ENCODE measurements around the gene SSBP3. TPM values are rescaled to one million over a fixed set of nuclear protein-coding genes. Genes with fewer than 3 reads are reported as not detected.

Gene SSBP3
- total RNA-seq, 2 donors from 2014 or later = 7.9 to 23.1 TPM

DNA sequence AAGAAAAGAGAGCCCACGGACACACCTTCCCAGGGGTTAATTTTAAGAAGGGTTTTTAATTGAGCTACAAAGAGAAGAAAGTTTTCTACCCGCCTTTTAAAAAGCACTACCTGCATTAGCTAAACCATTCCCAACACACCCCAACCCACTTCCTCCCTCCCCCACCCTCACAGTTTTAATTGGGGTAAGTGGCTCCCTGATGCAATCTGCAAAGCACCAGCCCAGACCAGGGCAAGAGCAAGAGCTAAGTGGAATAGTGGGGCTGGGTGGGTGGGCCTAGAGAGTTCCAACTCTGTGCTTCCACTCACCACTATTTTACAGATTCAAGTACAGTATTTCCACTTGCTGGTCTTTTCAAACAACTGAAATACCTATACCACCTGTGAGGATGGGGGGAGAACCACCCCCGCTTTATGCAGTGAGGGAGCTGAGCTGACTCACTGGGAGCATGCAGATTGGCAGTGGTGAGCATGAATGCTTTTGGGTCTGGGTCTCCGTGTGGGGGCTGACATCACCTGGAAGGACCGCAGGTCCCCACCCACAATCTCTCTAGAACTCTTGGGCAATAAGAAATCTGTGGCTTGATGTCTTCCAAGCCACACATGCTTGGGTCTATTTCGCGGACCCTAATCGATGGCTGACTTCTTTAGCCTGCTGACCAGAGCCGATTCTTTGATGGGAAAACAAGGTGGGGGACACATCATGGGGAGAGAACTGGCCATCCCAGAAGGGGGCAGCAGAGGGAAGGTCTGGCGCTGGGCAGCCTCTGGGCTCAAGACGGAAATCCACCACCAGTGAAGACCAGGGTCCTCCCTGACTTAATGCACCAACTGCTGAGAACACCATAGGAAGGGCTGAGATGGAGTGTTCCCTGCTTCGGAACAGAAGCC lies 95.5 kb downstream of the SSBP3 start:
- peak; percentile 50 to 66 (median 58) for DNase-seq
- H3K27ac ChIP-seq = no peak overlapping the region
- 49 to 59% methylated on average over 8 to 12 of the region's 12 CpGs for WGBS, 2 donors

DNA sequence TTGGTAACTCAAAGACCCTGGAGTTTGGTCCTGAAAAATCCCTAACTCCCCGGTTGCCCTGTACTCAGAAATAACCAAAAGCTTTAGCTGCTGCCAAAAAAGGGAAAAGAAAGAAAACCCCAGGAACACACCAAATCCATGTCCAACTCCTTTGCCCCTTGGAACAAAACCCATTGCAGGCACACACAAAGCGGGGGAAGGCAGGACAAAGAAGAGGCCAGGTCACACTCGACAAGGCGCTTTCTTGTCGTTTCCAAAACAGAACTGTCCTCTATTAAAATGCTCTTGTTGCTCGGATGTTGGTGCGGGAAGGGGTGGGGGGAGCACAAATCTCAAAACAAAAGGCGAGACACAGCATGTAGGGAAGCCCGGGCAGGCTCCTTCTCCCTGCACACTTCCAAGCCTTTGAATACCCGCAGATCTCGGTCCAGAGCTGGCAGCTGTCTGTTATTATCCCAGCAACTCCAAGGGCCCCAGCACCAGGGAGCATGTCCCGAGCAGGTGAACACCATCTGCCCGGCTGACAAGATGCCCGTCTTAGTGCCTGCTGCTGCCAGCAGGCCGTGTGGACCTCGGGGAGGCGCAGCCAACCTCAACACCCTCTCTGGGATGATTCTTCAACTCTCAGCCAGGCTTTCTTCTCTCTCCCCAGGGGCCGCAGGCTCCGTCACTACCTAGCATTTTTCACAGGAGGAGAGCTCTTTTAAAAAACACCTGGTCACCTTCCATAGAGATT lies 96.4 kb downstream of the SSBP3 start:
- Histone ChIP-seq H3K4me3 (no peak overlapping the region), H3K27me3 (no peaks in the 10 kb centered on the region), H3K9me3 (no peaks in the 10 kb centered on the region), H3K4me1 (peaks cover 10% of the 10 kb centered on the region), H3K36me3 (replicated peaks in 1 of 2; ENCODE audit: insufficient read depth in 1 of 2, low read depth in 2 of 2) (no peaks in the 10 kb centered on the region), H3K27ac (no peak overlapping the region)
- intact Hi-C loops (cut with DNase I) = loop anchor here (10.0 kb wide), 1 partner anchor 185 kb away; no protein-coding TSS in a partner anchor
- DNase-seq = no peak
- WGBS, 2 donors = 79 to 87% methylated on average over 13 to 19 of the region's 19 CpGs
- TF ChIP-seq, protein P1, sequence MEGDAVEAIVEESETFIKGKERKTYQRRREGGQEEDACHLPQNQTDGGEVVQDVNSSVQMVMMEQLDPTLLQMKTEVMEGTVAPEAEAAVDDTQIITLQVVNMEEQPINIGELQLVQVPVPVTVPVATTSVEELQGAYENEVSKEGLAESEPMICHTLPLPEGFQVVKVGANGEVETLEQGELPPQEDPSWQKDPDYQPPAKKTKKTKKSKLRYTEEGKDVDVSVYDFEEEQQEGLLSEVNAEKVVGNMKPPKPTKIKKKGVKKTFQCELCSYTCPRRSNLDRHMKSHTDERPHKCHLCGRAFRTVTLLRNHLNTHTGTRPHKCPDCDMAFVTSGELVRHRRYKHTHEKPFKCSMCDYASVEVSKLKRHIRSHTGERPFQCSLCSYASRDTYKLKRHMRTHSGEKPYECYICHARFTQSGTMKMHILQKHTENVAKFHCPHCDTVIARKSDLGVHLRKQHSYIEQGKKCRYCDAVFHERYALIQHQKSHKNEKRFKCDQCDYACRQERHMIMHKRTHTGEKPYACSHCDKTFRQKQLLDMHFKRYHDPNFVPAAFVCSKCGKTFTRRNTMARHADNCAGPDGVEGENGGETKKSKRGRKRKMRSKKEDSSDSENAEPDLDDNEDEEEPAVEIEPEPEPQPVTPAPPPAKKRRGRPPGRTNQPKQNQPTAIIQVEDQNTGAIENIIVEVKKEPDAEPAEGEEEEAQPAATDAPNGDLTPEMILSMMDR (IDR thresholded peaks at IDR 0.05) = no peak
- TF ChIP-seq POLR2A (IDR thresholded peaks at IDR 0.05) = no peak
- no peak for ATAC-seq

More for the DNA sequence above, 95.5 kb downstream of the SSBP3 start:
- TF ChIP-seq, protein P1 (IDR thresholded peaks at IDR 0.05) = peak; percentile 14 to 68 (median 48)
- no peak for TF ChIP-seq POLR2A (IDR thresholded peaks at IDR 0.05)
- ATAC-seq = peak; percentile 67
- intact Hi-C loops (cut with DNase I) = no loop called here
- H3K36me3 ChIP-seq (replicated peaks in 1 of 2; ENCODE audit: insufficient read depth in 1 of 2, low read depth in 2 of 2) = no peaks in the 10 kb centered on the region
- no peaks in the 10 kb centered on the region for H3K9me3 ChIP-seq
- H3K27me3 ChIP-seq = no peaks in the 10 kb centered on the region
- H3K4me3 ChIP-seq = no peak overlapping the region
- H3K4me1 ChIP-seq = peaks cover 14% of the 10 kb centered on the region

DNA sequence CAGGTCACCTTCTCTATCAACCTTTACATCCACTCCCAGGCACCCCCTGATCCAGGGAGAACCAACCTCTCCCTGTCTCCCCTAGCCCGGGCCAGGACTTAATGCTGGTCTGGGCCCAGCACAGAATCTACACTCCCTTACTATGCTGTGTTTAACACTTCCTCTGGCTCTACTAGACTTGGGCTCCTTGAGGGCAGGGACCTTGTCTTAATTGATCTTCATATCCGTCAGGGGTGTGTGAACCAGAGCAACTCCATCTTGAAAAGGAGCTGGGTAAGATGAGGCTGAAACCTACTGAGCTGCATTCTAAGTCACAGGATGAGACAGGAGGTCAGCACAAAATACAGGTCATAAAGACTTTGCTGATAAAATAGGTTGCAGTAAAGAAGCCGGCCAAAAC lies 98.9 kb downstream of the SSBP3 start:
- no peaks in the 10 kb centered on the region for H3K36me3 ChIP-seq (replicated peaks in 1 of 2; ENCODE audit: insufficient read depth in 1 of 2, low read depth in 2 of 2)
- intact Hi-C loops (cut with DNase I) = loop anchor here (10.0 kb wide), 1 partner anchor 187 kb away; no protein-coding TSS in a partner anchor
- no peak for DNase-seq
- H3K27me3 ChIP-seq = no peaks in the 10 kb centered on the region
- H3K4me1 ChIP-seq = no peaks in the 10 kb centered on the region
- H3K27ac ChIP-seq = no peak overlapping the region
- no peak for ATAC-seq
- no peak overlapping the region for H3K4me3 ChIP-seq
- 94 to 100% methylated on average over 3 of the region's 3 CpGs for WGBS, 2 donors
- H3K9me3 ChIP-seq = no peaks in the 10 kb centered on the region
- TF ChIP-seq POLR2A (IDR thresholded peaks at IDR 0.05) = no peak
- TF ChIP-seq, protein P1 (IDR thresholded peaks at IDR 0.05) = no peak

DNA sequence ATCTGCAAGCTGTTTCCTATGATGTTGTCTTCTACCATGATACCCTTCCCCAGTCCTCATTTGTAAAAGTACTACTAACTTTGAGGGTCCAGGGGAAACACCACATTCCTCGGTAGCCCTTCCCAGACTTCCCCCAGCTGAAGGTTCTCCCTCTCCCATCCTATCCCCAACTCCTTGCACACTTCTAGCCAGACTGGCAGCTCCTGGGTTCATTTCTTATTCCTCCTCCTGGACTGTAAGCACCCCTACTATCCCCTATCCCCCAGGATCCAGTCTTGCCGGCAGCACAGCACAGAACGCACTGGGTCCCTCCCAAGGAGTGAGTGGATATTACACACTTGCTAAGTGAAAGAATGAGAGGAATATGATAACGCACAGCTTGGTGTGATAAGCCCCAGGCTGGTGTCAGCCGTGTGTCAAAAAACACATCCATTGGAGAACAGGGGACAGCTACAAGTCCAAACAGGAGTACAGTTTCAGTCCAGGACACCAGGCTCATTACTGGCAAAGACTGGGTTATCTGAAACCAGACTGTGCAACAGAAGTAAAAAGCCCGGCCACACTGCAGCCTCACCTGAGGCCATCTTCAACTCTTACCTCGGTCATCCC lies 100.2 kb downstream of the SSBP3 start:
- Histone ChIP-seq H3K27me3 (no peaks in the 10 kb centered on the region), H3K4me3 (no peak overlapping the region), H3K9me3 (no peaks in the 10 kb centered on the region), H3K27ac (no peak overlapping the region), H3K36me3 (replicated peaks in 1 of 2; ENCODE audit: insufficient read depth in 1 of 2, low read depth in 2 of 2) (no peaks in the 10 kb centered on the region), H3K4me1 (no peaks in the 10 kb centered on the region)
- DNase-seq (no peak), ATAC-seq (no peak)
- intact Hi-C loops (cut with DNase I) = loop anchor here (10.0 kb wide), 1 partner anchor 189 kb away; no protein-coding TSS in a partner anchor
- WGBS, 2 donors = 79 to 89% methylated on average over 7 of the region's 7 CpGs
- no peak for TF ChIP-seq POLR2A (IDR thresholded peaks at IDR 0.05)
- TF ChIP-seq, protein P1 (IDR thresholded peaks at IDR 0.05) = no peak

Measured in body of pancreas (tissue), 4 donors.